ENCODE results near the gene TMED8.
A peak's percentile ranks its signal among the peaks of the same experiment; 100 is the strongest.

- TF ChIP-seq ZNF138 (tag by site-specific recombination; IDR thresholded peaks at IDR 0.05; ENCODE audit: borderline replicate concordance) (no peak), ZNF449 (tag by site-specific recombination; IDR thresholded peaks at IDR 0.05) (no peak), ZNF239 (tag by site-specific recombination; IDR thresholded peaks at IDR 0.05) (no peak), ZNF654 (tag by site-specific recombination; IDR thresholded peaks at IDR 0.05; ENCODE audit: low read depth) (no peak), CTCF (tag by site-specific recombination; IDR thresholded peaks at IDR 0.05) (no peak), ZNF324 (tag by site-specific recombination; IDR thresholded peaks at IDR 0.05) (no peak), ZIC2 (tag by site-specific recombination; IDR thresholded peaks at IDR 0.05) (peak; percentile 47), ZNF121 (tag by site-specific recombination; IDR thresholded peaks at IDR 0.05) (no peak), OVOL3 (tag by site-specific recombination; IDR thresholded peaks at IDR 0.05) (no peak), KLF9 (tag by site-specific recombination; IDR thresholded peaks at IDR 0.05; ENCODE audit: low read depth) (no peak), ATF2 (tag by site-specific recombination; IDR thresholded peaks at IDR 0.05; ENCODE audit: low read depth) (no peak), ZNF280D (tag by site-specific recombination; IDR thresholded peaks at IDR 0.05) (no peak)
These were observed 80.7 kb downstream of the TMED8 start for GRCh38 chr14:77296155-77296554.
